HEK293 (cell line): ENCODE data around the gene RASSF8.
A peak's percentile ranks its signal among the peaks of the same experiment; 100 is the strongest.

Source experiments
- CTCF ChIA-PET: fragments of 350-600 bp; formaldehyde crosslinking; extraction: SDS; loops from one replicate; lab custom pipeline; 2021; ENCODE audit warnings: antibody characterized with exemption; lab: Yijun Ruan, JAX
- POLR2A ChIA-PET: fragments of 300-600 bp; formaldehyde crosslinking; extraction: SDS; loops from one replicate; lab custom pipeline; 2020; ENCODE audit warnings: antibody characterized with exemption, inconsistent platforms; lab: Yijun Ruan, JAX
- H3K27ac ChIP-seq: fragments of 200-500 bp; sonication (Bioruptor generic); 2 replicates; pipeline ENCODE4 v1.5.1; 2014; ENCODE audit warnings: low read depth, low read length, control low read depth, inconsistent platforms; ENCODE audit errors: extremely low read depth
- H3K36me3 ChIP-seq, 2 experiments: fragments of 200-500 bp in 1 of 2; sonication (Bioruptor generic) in 1 of 2; 1 replicate in 1 of 2; 2 replicates in 1 of 2; pipeline ENCODE4 v1.5.1; 2014 to 2017; ENCODE audit warnings: inconsistent platforms in 2 of 2, low read length in 2 of 2; ENCODE audit not compliant: control insufficient read depth in 2 of 2, insufficient read depth in 1 of 2
- H3K4me1 ChIP-seq: fragments of 200-500 bp; sonication (Bioruptor generic); 2 replicates; pipeline ENCODE4 v1.5.1; 2014; ENCODE audit warnings: mild to moderate bottlenecking, low read length, inconsistent platforms; ENCODE audit not compliant: control insufficient read depth, insufficient read depth
- H3K4me3 ChIP-seq: 2 replicates; pipeline ENCODE4 v1.5.1; 2011; ENCODE audit warnings: low read depth, mild to moderate bottlenecking, control low read depth, low read length, moderate library complexity
- H3K9me3 ChIP-seq: fragments of 200-500 bp; sonication (Bioruptor generic); 2 replicates; pipeline ENCODE4 v1.5.1; 2014; ENCODE audit warnings: low read depth, low read length, inconsistent platforms; ENCODE audit not compliant: control insufficient read depth, insufficient read depth
- HOXD13 ChIP-seq: sonication (generic); formaldehyde crosslinking; IDR thresholded peaks from 2 replicates; pipeline ENCODE4 v1.8.0; 2022; ENCODE audit warnings: missing genetic modification reagents, borderline replicate concordance
- PRDM1 ChIP-seq: fragments of 450-650 bp; formaldehyde crosslinking; IDR thresholded peaks from 2 replicates; pipeline ENCODE4; 2016; ENCODE audit warnings: missing biosample characterization, missing genetic modification characterization
- PRDM2 ChIP-seq: fragments of 450-650 bp; formaldehyde crosslinking; IDR thresholded peaks from 2 replicates; pipeline ENCODE4 v1.5.1; 2016; ENCODE audit warnings: missing biosample characterization, missing genetic modification characterization, borderline replicate concordance
- REPIN1 ChIP-seq: fragments of 450-650 bp; formaldehyde crosslinking; IDR thresholded peaks from 2 replicates; pipeline ENCODE4 v1.5.1; 2017; ENCODE audit warnings: missing biosample characterization, missing genetic modification characterization, low read depth
- SCRT1 ChIP-seq: fragments of 450-650 bp; formaldehyde crosslinking; IDR thresholded peaks from 2 replicates; pipeline ENCODE4 v1.5.1; 2016; ENCODE audit warnings: missing biosample characterization, missing genetic modification characterization, borderline replicate concordance
- SCRT2 ChIP-seq: fragments of 450-650 bp; formaldehyde crosslinking; IDR thresholded peaks from 2 replicates; pipeline ENCODE4 v1.5.1; 2016; ENCODE audit warnings: missing biosample characterization, missing genetic modification characterization
- SETDB1 ChIP-seq: IDR thresholded peaks from one replicate; pipeline ENCODE4 v1.6.1; 2017; ENCODE audit warnings: mild to moderate bottlenecking, low read length, moderate library complexity, mixed read lengths; ENCODE audit not compliant: insufficient read length
- SP2 ChIP-seq: fragments of 450-650 bp; formaldehyde crosslinking; IDR thresholded peaks from 2 replicates; pipeline ENCODE4 v1.5.1; 2016; ENCODE audit warnings: missing biosample characterization, missing genetic modification characterization
- SP7 ChIP-seq: fragments of 450-650 bp; formaldehyde crosslinking; IDR thresholded peaks from 2 replicates; pipeline ENCODE4 v1.5.1; 2016; ENCODE audit warnings: missing biosample characterization, missing genetic modification characterization
- ZBTB44 ChIP-seq: fragments of 450-650 bp; IDR thresholded peaks from 2 replicates; pipeline ENCODE4 v1.5.1; 2018; ENCODE audit warnings: missing biosample characterization, mild to moderate bottlenecking, missing genetic modification characterization
- ZEB2 ChIP-seq: fragments of 450-650 bp; formaldehyde crosslinking; IDR thresholded peaks from 2 replicates; pipeline ENCODE4 v1.5.1; 2016; ENCODE audit warnings: missing biosample characterization, missing genetic modification characterization
- ZNF157 ChIP-seq: fragments of 450-650 bp; formaldehyde crosslinking; IDR thresholded peaks from 2 replicates; pipeline ENCODE4 v1.5.1; 2016; ENCODE audit warnings: missing biosample characterization, missing genetic modification characterization
- ZNF24 ChIP-seq: fragments of 450-650 bp; formaldehyde crosslinking; IDR thresholded peaks from 2 replicates; pipeline ENCODE4 v1.5.1; 2016; ENCODE audit warnings: missing biosample characterization, missing genetic modification characterization
- ZNF394 ChIP-seq: fragments of 450-650 bp; formaldehyde crosslinking; IDR thresholded peaks from 2 replicates; pipeline ENCODE4 v1.5.1; 2016; ENCODE audit warnings: missing biosample characterization, missing genetic modification characterization, mild to moderate bottlenecking, moderate library complexity, borderline replicate concordance
- ZNF398 ChIP-seq: fragments of 450-650 bp; formaldehyde crosslinking; IDR thresholded peaks from 2 replicates; pipeline ENCODE4 v1.5.1; 2017; ENCODE audit warnings: missing biosample characterization, missing genetic modification characterization
- ZNF549 ChIP-seq: fragments of 450-650 bp; IDR thresholded peaks from 2 replicates; pipeline ENCODE4 v1.5.1; 2018; ENCODE audit warnings: missing biosample characterization, missing genetic modification characterization, mild to moderate bottlenecking, inconsistent platforms, moderate library complexity
- ZNF830 ChIP-seq: fragments of 450-650 bp; IDR thresholded peaks from 2 replicates; pipeline ENCODE4 v1.5.0; 2018; ENCODE audit warnings: missing biosample characterization, missing genetic modification characterization, low read depth, mild to moderate bottlenecking, moderate library complexity
- ZSCAN16 ChIP-seq: fragments of 450-650 bp; formaldehyde crosslinking; IDR thresholded peaks from 2 replicates; pipeline ENCODE4 v1.5.1; 2016; ENCODE audit warnings: missing biosample characterization, missing genetic modification characterization

The RASSF8 gene

GRCh38 chr12:26109343-26109881, 150.9 kb downstream of the RASSF8 start:
- ChIA-PET CTCF (interaction anchor here (0.6 to 1.1 kb wide), 4 partner anchors 10 to 544 kb away, joined by 3 read pairs; no protein-coding TSS in a partner anchor), POLR2A (no interaction called here)
- no peak overlapping the region for H3K4me3 ChIP-seq
- H3K36me3 ChIP-seq, result no peaks in the 10 kb centered on the region
- TF ChIP-seq PRDM2 (tag by site-specific recombination) (no peak), ZNF394 (tag by site-specific recombination) (no peak), SETDB1 (no peak), ZBTB44 (tag by site-specific recombination) (0 out of 2 replicates have a peak, but pooled peaks have one; percentile 25), ZNF830 (tag by site-specific recombination) (no peak), SCRT2 (peak; percentile 57), ZSCAN16 (tag by site-specific recombination) (peak; percentile 64; the same call in 1 of the 2 replicates), SP2 (tag by site-specific recombination) (0 out of 2 replicates have a peak, but pooled peaks have one; percentile 8), ZNF157 (tag by site-specific recombination) (no peak), ZNF24 (tag by site-specific recombination) (no peak), SCRT1 (tag by site-specific recombination) (peak; percentile 51; the same call in 1 of the 2 replicates), REPIN1 (no peak), ZNF398 (tag by site-specific recombination) (no peak), ZEB2 (tag by site-specific recombination) (no peak), PRDM1 (peak; percentile 48; the same call in 1 of the 2 replicates), SP7 (tag by site-specific recombination) (peak; percentile 22; the same call in 1 of the 2 replicates), HOXD13 (CRISPR knock-in tag) (no peak), ZNF549 (tag by site-specific recombination) (no peak)
- H3K9me3 ChIP-seq, result no peaks in the 10 kb centered on the region
- H3K27ac ChIP-seq, result no peak overlapping the region
- peaks cover 8% of the 10 kb centered on the region for H3K4me1 ChIP-seq
